ENCODE results near the gene TAF11L4. TPM values are rescaled to one million over a fixed set of nuclear protein-coding genes. Genes with fewer than 3 reads are reported as not detected.

The TAF11L4 gene
- total and polyA plus RNA-seq, 10 donors, result not detected

Small RNA genes lying within 50 kb of the gene (small RNA-seq; reads per million reads assigned to genes)
- gene AC106774.3, result 0 reads per million in 4 donors

Other genes starting within 250 kb of the TAF11L4 start
- gene TAF11L2, start 23.6 kb upstream of the TAF11L4 start, total RNA-seq, result not detected
- not detected for gene TAF11L2, start 23.6 kb upstream of the TAF11L4 start, polyA plus RNA-seq
- not detected for gene TAF11L3, start 3.4 kb upstream of the TAF11L4 start, total RNA-seq
- gene TAF11L3, start 3.4 kb upstream of the TAF11L4 start, polyA plus RNA-seq, result not detected
- gene TAF11L5, start 3.4 kb downstream of the TAF11L4 start, total RNA-seq, result not detected
- not detected for gene TAF11L5, start 3.4 kb downstream of the TAF11L4 start, polyA plus RNA-seq
- not detected for gene TAF11L6, start 6.9 kb downstream of the TAF11L4 start, total RNA-seq
- gene TAF11L6, start 6.9 kb downstream of the TAF11L4 start, polyA plus RNA-seq, result not detected
- gene TAF11L7, start 64.0 kb downstream of the TAF11L4 start, total RNA-seq, result not detected
- not detected for gene TAF11L7, start 64.0 kb downstream of the TAF11L4 start, polyA plus RNA-seq
- gene TAF11L8, start 69.2 kb downstream of the TAF11L4 start, total RNA-seq, result not detected
- not detected for gene TAF11L8, start 69.2 kb downstream of the TAF11L4 start, polyA plus RNA-seq
- not detected for gene TAF11L9, start 72.6 kb downstream of the TAF11L4 start, total RNA-seq
- not detected for gene TAF11L9, start 72.6 kb downstream of the TAF11L4 start, polyA plus RNA-seq
- not detected for gene TAF11L10, start 76.0 kb downstream of the TAF11L4 start, total RNA-seq
- not detected for gene TAF11L10, start 76.0 kb downstream of the TAF11L4 start, polyA plus RNA-seq
- not detected for gene TAF11L11, start 82.4 kb downstream of the TAF11L4 start, total RNA-seq
- not detected for gene TAF11L11, start 82.4 kb downstream of the TAF11L4 start, polyA plus RNA-seq
- not detected for gene TAF11L12, start 88.6 kb downstream of the TAF11L4 start, total RNA-seq
- gene TAF11L12, start 88.6 kb downstream of the TAF11L4 start, polyA plus RNA-seq, result not detected
- not detected for gene TAF11L13, start 110.3 kb downstream of the TAF11L4 start, total RNA-seq
- gene TAF11L13, start 110.3 kb downstream of the TAF11L4 start, polyA plus RNA-seq, result not detected
- not detected for gene TAF11L14, start 112.7 kb downstream of the TAF11L4 start, total RNA-seq
- not detected for gene TAF11L14, start 112.7 kb downstream of the TAF11L4 start, polyA plus RNA-seq

All from spleen (tissue), 11 donors.